ENCODE data around the gene ELF5.

The ELF5 gene

DNA sequence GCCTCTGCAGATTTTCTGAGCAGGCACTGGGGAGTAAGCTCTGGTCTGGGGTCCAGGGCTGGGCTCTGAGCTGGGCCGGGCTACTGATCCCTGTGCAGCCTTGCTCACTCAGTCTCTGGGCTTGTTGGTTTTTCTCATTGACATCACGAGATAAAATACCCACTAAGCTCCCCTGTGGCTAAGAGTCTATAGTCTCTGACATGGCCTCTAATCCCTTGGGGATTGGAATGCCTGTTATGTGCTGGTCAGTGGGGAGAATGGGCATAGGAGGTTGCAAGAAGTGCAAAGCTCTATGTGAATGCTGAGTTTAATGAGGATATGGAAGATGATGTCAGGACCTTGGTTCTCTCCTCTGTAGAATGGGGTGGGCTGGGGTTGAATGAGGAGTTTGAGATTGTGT, 23.3 kb downstream of the ELF5 start:
- no peak for DNase-seq

DNA sequence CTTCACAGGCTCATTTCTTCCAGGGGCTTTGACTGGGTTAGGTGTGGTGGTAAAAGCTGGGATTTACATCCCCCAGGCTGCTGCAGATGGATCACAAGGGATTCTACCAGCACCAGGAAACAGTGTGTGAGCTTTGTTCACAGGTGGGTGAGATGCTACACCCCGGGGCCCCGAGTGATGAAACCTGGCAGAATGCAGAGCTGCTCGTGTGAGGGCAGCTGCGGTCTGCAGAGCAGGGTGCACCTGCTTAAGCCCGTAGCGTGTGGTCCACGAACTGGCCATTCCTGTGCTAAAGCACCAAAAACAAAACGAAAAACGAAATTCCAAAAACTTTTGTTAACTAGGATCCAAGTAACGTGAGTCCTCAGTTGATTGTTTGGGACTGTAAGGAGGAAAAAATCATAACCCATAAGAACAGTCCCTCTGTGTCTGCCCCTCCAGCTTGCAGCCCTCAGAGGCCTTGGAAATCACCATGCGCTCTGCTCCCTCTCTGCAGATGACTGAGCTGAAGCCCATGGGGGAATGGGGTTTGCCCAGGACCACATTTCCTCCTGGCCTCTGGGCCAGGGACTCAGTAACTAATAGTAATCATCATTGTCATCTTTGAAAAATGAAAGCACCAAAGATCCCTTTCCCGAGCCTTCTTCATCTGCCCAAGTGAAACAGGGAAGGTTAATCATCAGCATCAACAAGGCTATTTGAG, 24.6 kb downstream of the ELF5 start:
- DNase-seq, result no peak

DNA sequence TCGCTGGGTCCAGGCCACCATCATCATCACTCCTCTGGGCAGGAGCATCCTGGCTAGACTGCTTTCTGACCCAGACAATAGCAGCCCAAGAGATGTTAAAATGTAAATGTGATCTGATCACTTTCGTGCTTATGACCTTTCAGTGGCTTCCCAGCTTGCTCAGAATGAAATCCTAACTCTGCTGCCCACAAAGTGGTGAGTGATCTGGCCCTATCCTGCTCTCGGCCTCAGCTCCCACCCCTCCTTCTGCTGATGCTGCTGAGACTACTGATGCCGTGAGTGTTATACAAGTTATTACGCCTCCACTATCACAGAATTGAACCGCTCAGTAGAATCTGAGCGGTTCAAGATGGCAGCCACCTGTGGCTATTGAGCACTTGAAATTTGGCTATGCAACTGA, 26.2 kb downstream of the ELF5 start:
- DNase-seq, result no peak

DNA sequence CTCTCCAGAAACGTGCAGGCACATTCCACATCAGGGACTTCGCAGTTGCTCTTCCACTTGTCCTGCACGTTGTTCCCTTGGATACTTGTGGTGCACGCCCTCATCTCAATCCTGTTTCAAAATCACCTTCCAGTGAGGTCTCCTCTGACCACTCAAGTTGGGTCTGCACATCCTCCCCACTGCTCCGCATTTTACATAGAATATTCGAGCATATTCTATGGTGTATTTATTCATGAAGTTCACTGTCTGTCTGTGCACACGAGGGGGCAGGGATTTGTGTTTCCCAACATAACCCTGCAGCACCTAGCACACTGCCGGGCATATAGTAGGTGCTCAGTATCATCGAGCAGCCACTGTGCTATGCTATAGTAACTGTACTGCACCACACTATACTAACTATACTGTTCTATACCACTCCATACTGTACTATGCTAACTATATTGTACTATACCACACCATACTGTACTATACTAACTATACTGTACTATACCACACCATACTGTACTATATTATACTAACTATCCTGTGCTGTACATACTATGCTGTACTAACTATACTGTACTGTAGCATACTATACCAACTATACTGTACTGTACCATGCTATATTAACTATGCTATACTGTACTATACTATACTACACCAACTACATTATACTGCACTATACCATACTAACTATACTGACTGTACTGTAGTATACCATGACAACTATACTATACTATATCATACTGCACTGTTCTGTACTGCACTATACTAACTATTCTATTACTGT, 30.3 kb downstream of the ELF5 start:
- DNase-seq, result no peak

DNA sequence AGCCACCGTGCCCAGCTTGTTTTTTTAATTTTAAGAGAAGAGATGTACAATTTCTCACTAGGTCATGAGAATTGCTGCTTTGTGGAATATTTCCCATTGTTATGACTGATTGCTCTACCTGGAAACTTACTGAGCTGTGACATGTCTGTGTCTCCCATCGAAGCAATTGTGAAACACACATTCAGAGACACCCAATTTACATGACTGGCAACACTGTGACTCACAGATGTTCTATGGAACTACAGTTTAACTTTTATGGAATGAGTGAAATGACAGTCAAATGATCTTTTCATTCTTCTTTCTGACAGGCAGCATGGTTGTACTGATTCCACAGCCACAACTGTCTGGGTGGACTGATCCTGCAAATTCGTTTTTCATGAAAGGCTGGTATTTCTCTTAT, 32.3 kb downstream of the ELF5 start:
- no peak for DNase-seq

DNA sequence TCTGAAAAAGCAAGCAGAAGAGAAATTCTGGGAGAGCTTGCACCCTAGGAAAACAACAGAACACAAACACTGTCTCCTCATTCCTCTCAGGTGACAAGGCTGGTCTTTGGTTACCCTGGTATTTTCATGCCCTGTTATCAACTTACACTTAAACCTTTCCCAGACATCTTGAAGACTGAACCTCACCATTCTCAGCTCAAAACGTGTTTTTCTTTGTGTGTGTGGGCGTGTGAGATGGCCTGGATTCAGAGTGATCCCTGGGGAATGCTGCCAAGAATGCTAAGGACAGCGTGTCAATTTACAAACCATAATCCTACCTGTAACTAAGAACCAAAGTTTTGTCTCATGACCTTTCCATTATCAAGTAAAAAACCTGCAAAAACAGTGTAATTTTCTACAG, 33.3 kb downstream of the ELF5 start:
- no peak for DNase-seq

DNA sequence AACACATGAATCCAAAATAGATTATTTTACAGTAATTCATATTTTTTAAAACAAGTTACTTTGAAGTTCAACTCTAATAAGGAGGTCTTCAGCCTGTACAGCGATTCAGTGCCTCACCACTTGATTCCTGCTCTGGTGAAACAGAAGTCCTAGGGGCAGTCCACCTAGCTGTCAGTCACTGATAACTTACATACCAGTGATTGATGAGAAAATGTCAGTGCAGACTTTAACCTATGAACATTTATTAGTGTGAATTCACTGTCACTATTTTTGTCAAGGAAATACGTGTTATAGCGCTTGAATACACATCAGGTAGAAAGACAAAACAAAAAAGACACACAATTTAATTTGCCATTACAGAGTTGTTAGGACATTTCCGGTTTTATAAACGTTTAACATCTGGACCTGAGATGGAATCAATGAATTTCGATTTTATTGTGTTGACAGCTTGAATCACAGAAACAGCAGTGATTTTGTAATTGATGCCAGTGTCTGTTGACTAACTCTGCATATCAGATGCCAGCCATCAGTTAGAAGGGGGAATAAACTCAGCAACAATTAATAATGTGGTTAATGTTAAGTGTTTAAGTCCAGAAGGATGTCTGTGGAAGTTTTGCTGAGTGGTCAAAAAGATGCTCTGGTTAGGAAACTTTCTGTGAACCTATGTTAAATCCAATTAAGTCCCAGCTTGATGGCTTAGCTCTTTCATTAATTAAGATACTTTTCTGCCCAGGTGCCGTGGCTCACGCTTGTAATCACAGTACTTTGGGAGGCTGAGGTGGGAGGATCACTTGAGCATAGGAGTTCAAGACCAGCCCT, 34.5 kb downstream of the ELF5 start:
- no peak for DNase-seq

DNA sequence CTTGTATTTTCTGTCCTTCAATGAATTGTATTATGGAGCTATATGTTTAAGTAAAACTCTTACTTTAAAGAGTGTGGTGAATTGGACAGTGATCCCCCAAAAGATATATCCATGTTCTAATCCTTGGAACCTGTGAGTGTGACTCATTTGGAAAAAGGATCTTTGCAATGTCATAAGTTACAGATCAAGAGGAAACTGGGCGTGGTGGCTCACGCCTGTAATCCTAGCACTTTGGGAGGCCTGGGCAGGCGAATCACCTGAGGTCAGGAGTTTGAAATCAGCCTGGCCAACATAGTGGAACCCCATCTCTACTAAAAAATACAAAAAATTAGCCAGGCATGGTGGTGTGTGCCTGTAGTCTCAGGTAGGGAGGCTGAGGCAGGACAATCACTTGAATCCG, 36.7 kb downstream of the ELF5 start:
- DNase-seq, result no peak

DNA sequence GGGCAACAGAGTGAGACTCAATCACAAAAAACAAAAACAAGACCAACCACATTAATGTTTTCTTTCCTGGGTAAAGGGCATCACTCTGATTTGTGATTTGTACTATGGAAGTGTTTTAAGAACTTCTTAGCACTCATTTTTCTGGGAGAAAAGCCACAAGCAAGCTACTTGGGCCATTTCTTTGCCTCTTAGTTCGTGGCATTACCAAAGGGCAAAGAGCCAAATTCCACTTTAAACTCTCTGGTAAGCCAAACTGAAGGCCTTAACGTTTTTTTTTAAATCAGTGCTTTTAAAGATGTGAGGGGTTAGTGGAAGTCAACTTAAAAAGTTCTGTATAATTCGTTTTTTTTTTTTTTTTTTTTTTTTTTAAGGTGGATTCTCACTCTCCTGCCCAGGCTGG, 37.9 kb downstream of the ELF5 start:
- DNase-seq, result no peak

DNA sequence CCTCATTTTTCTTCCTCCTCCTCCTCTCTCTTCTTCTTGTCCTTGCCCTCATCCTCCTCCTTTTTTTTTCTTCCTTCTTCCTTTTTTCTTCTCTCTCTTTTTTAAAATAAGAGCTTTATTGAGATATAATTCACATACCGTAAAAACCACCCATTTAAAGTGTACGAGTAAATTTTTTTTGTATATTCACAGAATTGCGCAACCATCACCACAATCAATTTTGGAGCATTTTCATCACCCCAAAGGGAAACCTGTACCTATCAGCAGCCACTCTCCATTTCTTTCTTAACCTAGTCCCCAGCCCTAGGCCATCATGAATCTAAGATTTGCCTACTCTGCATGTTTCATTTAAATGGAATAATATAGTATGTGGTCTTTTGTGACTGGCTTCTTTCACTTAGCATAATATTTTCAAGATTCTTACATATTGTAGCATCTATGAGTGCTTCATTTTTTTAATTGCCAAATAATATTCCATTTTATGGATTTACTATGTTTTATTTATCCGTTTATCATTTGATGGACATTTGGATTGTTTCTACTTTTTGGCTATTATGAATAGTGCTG, 39.9 kb downstream of the ELF5 start:
- no peak for DNase-seq

DNA sequence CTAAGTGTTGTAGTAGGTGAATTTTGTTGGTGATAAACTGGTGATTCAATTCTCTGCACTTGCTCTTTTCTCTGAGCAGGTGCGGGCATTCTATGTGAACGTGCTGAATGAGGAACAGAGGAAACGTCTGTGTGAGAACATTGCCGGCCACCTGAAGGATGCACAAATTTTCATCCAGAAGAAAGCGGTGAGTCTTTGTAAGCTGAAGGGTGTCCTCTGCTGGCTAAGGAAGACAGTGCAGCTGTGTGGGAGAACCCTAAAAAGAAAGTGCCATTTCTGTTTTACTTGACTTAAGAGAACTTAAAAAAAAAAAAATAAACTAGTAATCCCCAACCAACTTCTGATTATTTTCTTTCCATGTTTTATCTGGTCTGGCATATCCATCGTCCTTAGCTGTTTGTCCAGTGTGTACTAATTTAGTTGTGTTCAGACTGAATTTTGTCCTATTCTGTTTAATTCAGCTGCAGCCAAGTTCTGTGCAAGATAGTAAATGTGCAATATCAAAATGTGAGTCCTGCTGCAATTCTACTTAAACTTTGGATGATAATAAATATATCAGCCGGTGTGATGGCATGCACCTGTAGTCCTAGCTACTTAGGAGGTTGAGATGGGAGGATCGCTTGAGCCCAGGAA, 45.3 kb downstream of the ELF5 start:
- DNase-seq, result peak; percentile 64

DNA sequence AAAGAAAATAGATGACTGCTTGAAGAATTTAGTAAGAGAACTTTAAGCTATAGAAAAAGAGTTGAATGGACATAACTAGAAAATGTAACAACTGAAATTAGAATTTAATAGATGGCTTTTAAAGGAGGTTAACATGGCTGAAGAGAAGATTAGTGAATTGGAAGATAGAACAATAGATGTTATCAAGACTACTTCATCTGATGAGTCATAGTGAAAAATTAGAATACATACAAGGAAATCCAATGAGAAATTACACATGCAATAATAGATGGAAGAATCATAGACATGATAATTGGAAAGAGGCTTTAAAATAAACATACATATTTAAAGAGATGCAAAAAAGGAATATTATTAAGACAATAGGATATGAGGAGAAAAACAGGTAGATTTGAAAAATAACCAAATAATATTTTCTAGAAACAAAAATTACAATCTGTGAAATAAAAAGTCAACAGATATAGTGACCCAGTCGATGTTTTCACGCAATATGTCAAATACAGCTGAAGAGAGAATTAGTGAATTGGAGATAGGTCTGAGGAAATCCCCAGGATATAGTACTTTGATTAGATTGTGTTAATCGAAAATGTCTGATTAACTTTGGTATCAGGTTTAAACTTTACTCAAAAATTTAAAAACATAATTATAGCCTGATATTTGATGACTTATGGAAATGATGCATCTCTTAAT, 46.6 kb downstream of the ELF5 start:
- DNase-seq, result no peak

DNA sequence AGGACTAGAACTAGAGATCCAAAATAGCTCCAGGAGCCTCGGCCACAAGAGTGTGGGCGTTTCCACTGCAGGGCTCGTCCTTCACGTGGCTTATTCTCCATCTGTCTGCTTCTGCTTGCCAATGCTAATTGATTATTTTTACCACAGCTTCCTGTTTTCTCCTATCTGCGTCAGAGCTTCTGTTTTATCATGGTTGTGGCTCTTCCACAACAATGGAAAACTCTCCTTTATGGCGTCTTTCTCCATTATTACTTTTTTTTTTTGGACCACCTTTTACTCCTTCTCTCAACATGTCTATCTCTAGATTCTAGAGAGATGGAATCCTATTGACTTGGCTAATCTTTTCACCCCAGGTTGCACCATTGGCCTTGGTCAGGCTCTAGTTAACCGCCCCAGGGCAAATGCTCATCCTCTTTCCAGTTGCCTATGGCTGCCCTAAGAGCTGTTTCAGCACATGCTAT, 49.0 kb downstream of the ELF5 start:
- no peak for DNase-seq

DNA sequence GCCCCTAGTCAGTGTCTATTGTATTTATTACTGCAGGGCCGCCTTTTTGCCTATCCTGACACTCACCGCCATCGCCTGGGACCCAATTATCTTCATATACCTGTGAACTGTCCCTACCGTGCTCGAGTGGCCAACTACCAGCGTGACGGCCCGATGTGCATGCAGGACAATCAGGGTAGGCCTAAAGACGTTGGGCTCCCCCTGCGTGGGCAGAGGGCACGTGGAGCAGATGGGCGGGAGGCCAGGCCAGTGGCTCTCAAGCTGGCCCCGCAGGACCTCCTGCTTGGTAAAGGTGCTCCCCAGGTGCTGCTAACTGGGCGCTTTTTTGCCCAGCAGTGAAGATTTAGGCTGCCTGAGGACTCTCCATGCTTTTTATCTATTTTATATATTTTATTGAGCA, 52.4 kb downstream of the ELF5 start:
- DNase-seq, result no peak

DNA sequence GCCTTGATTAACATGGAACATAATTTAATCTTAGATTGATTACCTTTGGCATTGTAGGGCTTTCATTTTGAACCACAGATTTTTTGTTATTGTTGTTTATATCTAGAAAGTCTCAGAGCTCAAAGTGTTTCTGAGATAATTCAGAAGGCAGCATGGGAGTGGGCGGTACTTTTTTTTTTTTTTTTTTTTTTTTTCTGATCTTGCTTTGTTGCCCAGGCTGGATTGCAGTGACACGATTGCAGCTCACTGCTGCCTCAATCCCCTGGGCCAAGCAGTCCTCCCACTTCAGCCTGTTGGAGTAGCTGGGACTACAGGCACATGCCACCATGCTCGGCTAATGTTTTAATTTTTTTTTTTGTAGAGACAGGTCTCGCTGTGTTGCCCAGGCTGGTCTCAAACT, 53.3 kb downstream of the ELF5 start:
- DNase-seq, result no peak

DNA sequence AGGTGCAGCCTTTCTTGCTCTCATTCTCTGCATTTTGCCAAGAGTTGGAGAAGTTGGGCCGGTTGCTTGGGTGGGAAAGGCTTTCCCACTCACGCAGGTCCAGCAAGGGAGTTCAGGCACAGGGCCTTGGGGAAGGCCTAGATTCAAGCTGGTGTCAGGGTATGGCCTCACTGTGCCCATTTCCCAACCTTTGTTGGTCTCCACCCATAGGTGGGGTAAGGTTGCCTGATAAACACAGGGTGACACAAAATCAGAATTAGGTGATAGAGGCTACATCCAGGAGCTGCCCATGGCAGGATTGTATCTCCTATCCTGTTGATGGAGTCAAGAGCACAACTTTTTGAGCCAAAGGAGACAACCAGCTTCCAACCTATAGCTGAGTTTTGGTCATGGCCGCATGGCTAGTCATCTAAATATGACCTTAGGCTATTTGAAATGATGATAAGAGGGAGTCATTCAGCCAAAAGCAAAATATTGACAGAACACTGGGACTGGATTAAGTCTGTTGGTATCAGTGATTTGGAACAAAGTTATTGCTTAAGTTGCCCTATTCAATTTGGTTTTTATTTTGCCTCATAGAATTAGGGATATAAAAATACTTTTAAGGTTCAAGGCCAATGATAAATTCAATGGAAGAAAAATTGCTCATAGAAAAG, 54.0 kb downstream of the ELF5 start:
- no peak for DNase-seq

DNA sequence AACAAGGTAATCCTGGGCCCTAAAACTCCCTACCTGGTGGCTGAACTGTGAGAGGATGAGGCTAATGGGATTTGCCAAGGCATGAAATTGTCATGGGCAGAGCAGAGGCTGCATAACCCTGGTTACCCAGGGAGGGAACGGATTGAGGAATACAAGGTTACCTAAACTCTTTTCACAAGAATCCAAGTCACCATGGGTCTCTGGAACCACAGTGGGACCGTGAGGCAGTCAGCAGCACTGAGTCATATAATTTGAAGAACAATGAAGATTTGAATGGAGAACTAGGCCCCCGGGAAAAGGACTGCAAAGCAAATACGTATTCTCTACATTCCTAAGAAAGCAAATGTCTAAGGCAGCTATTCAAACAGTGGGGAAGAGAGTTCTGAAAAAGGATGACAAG, 55.1 kb downstream of the ELF5 start:
- no peak for DNase-seq

DNA sequence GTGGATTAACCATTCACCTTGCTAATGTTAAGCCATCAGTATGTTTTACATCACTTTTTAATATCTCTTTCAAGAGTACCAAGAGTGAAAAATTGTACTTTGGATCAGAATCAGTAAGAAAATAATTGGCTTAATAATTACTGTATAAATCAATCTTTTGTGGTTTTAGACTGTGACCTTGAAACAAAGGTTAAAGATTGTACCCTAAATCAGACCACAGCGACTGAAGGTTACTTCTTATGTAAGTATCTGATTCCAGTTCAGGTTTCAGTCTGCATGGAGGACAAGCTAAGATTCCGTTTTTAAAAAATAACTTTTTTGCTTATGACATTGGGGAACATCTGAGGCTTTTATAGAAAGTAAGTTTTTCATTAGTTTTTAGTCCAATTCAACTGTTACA, 56.0 kb downstream of the ELF5 start:
- no peak for DNase-seq

DNA sequence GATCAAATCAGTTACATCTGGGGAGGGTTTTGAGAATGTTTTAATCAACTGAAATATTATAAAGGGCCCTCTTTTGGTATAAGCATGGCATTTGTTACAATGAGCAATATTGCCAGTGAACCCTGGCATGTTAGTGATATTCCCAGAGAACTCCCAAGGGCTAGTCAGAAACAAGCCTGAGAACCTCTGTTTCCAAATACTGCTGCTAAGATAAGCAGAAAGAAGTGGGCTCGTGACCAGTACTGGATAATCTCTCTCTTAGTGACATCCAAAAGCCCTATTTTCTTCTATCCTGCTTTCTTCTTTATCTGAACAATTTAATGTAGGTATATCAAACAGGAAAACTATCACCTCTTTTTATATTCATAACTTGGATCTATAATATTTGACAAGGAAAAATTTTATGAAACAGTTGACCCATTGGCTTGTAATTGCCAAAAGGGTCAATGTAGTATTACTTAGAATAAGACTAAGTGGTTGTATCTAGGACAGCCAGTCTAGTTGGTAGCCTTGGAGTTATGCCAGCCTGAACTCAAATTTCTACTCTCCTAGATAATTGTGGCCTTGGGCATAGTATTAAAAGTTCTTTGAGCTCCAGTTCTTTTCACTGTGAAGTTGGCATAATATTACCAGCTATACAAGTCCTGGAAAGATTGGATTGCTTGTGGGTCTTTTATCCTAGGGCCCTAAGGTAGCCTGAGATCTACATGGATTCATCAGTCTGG, 59.1 kb downstream of the ELF5 start:
- no peak for DNase-seq

DNA sequence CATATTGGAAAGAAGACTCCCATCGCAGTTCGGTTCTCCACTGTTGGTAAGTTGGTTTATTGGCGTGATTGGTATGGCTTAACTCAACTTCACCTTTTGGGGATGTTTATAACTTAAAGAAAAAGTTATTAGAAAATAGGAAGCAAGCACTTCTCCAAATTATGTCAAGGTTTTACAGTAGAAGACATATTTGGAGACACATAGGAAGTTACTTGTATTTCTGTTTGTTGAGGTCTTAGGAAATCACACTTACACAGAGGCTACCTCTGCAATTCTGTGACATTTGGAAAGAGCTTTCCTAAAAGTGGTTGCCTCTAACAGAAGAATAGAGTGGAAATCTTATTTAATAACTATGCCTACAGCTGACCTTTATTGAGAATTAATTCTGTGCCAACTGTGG, 62.5 kb downstream of the ELF5 start:
- no peak for DNase-seq

DNA sequence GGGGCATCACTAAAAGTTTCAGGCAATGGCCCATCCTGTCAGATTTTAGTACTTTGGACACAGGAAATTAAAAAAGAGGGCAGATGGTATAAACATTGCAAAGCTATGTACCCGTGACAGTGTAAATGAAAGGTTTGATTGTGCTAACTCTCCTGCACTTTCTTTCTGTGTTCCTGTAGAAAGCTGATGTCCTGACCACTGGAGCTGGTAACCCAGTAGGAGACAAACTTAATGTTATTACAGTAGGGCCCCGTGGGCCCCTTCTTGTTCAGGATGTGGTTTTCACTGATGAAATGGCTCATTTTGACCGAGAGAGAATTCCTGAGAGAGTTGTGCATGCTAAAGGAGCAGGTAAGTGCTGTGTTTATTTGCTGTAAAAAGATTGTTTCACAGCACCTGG, 64.6 kb downstream of the ELF5 start:
- peak; percentile 17 for DNase-seq

Measured in activated CD4-positive, alpha-beta T cell treated with anti-CD3 and anti-CD28 coated beads for 48 hours (primary cell).